BE2C (cell line): ENCODE data around the gene TP53I13.

Source experiments
- DNase-seq: peaks from one replicate; pipeline ENCODE4 v3.0.0-alpha.2; 2020
- H3K27me3 ChIP-seq: fragments of 250-450 bp; sonication (Bioruptor Pico); 2 replicates; pipeline ENCODE4 v1.5.1; 2020; ENCODE audit warnings: mild to moderate bottlenecking
- H3K36me3 ChIP-seq: fragments of 250-450 bp; sonication (Bioruptor Pico); 2 replicates; pipeline ENCODE4 v1.5.1; 2020; ENCODE audit warnings: mild to moderate bottlenecking
- H3K4me1 ChIP-seq: fragments of 250-450 bp; sonication (Bioruptor Pico); 2 replicates; pipeline ENCODE4 v1.5.1; 2020
- H3K4me3 ChIP-seq: 2 replicates; pipeline ENCODE4 v1.5.1; 2011; ENCODE audit warnings: low read depth, low read length
- H3K9me3 ChIP-seq: fragments of 250-450 bp; sonication (Bioruptor Pico); 2 replicates; pipeline ENCODE4 v1.5.1; 2020
- TF ChIP-seq, protein P1 (sequence below): IDR thresholded peaks from 2 replicates; pipeline ENCODE4 v1.5.1; 2012; ENCODE audit warnings: mild to moderate bottlenecking, low read depth, low read length

The TP53I13 gene

DNA sequence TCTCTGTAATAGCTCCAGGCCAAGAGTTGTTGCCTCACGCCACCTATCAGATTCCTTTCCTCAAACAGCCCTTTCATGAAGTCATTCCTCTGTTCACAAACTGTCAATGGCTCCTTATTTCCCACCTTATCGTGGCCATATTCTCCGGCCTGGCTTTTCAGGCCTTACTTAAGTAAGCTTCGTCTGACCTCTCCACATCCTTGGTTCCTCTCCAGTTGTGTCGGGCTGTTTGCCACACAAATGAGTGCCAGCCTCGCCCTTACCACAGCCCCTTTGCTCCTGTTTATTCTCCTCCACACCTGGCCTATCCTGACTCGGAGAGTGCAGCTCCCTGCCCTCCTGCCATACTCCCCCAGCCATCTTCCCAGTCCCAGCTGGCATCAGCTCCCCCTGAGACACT is 2.0 kb downstream of the TP53I13 start:
- no peaks in the 10 kb centered on the region for H3K36me3 ChIP-seq

DNA sequence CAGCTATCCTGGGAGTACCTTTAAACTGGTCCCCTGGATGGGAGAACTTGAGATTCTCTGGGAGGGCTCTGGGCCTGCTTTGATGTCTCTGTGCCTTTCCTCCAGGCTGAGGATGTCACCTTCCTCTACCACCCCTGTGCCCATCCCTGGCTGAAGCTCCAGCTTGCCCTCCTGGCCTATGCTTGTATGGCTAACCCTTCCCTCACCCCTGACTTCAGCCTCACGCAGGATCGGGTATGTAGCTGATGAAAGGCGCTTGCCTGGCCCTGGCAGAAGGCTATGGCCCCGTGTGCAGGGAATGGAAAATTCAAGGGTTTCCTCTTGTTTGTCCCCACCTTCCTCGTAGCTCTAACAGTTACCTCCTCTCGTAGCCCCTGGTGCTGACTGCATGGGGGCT is 3.0 kb downstream of the TP53I13 start:
- H3K4me3 ChIP-seq, result no peak overlapping the region
- no peaks in the 10 kb centered on the region for H3K36me3 ChIP-seq
- TF ChIP-seq, protein P1, sequence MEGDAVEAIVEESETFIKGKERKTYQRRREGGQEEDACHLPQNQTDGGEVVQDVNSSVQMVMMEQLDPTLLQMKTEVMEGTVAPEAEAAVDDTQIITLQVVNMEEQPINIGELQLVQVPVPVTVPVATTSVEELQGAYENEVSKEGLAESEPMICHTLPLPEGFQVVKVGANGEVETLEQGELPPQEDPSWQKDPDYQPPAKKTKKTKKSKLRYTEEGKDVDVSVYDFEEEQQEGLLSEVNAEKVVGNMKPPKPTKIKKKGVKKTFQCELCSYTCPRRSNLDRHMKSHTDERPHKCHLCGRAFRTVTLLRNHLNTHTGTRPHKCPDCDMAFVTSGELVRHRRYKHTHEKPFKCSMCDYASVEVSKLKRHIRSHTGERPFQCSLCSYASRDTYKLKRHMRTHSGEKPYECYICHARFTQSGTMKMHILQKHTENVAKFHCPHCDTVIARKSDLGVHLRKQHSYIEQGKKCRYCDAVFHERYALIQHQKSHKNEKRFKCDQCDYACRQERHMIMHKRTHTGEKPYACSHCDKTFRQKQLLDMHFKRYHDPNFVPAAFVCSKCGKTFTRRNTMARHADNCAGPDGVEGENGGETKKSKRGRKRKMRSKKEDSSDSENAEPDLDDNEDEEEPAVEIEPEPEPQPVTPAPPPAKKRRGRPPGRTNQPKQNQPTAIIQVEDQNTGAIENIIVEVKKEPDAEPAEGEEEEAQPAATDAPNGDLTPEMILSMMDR, result no peak
- DNase-seq, result no peak
- H3K9me3 ChIP-seq, result no peaks in the 10 kb centered on the region
- H3K27me3 ChIP-seq, result peaks cover 9% of the 10 kb centered on the region
- H3K4me1 ChIP-seq, result peaks cover 4% of the 10 kb centered on the region

More for the DNA sequence above, 2.0 kb downstream of the TP53I13 start:
- TF ChIP-seq, protein P1, result no peak
- Histone ChIP-seq H3K4me1 (peaks cover 4% of the 10 kb centered on the region), H3K9me3 (no peaks in the 10 kb centered on the region), H3K4me3 (no peak overlapping the region), H3K27me3 (peaks cover 18% of the 10 kb centered on the region)
- no peak for DNase-seq

DNA sequence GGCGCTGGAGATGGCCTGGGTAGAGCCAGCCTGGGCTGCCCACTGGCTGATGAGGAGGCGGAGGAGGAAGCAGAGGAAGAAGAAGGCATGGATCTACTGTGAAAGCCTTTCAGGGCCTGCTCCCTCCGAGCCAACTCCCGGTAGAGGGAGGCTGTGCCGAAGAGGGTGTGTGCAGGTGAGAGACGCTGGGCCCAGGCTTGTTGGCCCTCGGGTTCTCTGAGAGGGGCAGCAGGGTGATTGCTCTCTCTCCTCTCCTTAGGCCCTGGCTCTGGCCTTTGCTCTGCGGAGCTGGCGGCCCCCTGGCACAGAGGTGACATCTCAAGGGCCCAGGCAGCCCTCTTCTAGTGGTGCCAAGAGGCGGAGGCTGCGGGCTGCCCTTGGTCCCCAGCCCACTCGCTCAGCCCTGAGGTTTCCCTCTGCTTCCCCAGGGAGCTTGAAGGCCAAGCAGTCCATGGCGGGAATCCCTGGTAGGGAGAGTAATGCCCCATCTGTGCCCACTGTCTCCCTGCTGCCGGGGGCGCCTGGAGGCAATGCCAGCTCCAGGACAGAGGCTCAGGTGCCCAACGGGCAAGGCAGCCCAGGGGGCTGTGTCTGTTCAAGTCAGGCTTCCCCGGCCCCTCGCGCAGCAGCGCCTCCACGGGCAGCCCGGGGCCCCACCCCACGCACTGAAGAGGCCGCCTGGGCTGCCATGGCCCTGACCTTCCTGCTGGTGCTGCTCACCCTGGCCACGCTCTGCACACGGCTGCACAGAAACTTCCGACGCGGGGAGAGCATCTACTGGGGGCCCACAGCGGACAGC is 3.6 kb downstream of the TP53I13 start:
- Histone ChIP-seq H3K4me3 (peak overlapping the region; percentile 35), H3K36me3 (no peaks in the 10 kb centered on the region), H3K9me3 (no peaks in the 10 kb centered on the region), H3K27me3 (peaks cover 5% of the 10 kb centered on the region; the same call in 1 of the 2 replicates), H3K4me1 (peaks cover 4% of the 10 kb centered on the region)
- DNase-seq, result no peak
- TF ChIP-seq, protein P1, result no peak

DNA sequence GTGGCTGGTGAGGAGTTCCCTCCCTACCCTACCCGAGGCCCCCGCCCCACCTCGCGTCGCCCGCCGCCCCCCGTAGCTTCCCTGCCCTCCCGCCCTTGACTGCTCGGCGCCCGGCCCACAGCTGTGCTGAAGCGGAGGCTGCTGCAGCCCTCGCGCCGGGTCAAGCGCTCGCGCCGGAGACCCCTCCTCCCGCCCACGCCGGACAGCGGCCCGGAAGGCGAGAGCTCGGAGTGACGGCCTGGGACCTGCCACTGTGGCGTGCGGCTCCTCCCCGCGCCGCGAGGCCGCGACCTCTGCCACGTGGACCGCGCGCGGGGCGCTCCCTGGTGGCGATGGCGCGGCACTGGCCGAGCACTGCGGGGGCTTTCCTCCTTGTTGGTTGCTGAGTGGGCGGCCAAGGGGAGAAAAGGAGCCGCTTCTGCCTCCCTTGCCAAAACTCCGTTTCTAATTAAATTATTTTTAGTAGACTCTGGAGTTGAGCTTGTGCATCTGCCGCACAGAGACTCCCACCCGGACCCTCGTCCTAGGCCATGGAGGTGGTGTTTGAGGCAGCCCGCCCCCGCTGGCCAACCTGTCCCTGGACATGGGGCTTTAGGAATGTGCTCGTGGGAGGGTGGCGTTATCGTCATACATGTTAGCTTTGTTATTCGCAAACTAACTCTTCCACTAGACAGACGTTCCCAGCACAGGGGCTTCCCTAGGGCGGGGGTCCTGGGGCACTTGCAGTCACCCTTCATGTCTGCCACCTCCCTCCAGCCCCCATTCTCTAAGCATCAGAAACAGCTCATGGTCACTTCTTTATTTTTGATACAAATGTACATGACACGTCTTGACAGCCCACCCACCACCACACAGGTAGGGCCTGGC is 4.4 kb downstream of the TP53I13 start:
- no peaks in the 10 kb centered on the region for H3K27me3 ChIP-seq
- H3K4me1 ChIP-seq, result peaks cover 4% of the 10 kb centered on the region
- no peaks in the 10 kb centered on the region for H3K36me3 ChIP-seq
- TF ChIP-seq, protein P1, result peak; percentile 54
- H3K9me3 ChIP-seq, result no peaks in the 10 kb centered on the region
- DNase-seq, result peak; percentile 73
- H3K4me3 ChIP-seq, result peak overlapping the region; percentile 35

DNA sequence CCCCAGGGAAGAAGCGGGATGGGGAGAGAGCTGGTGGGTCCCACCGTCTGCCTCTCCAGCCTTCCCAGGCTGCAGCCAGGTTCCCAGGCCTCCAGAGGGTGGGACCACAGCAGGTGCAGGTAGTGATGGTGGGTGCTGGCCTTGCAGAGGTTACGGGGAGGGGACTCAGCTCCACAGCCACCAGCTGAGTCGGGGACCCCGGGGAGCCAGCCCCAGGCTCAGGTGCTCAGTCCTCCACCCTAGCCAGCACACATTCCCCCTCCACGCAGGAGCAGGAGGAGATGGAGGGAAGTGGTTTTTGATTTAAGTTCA is 5.0 kb downstream of the TP53I13 start:
- no peaks in the 10 kb centered on the region for H3K27me3 ChIP-seq
- H3K9me3 ChIP-seq, result no peaks in the 10 kb centered on the region
- H3K4me3 ChIP-seq, result no peak overlapping the region
- TF ChIP-seq, protein P1, result no peak
- peaks cover 4% of the 10 kb centered on the region for H3K4me1 ChIP-seq
- DNase-seq, result no peak
- no peaks in the 10 kb centered on the region for H3K36me3 ChIP-seq
